ENCODE results near the gene ETS1.

DNA sequence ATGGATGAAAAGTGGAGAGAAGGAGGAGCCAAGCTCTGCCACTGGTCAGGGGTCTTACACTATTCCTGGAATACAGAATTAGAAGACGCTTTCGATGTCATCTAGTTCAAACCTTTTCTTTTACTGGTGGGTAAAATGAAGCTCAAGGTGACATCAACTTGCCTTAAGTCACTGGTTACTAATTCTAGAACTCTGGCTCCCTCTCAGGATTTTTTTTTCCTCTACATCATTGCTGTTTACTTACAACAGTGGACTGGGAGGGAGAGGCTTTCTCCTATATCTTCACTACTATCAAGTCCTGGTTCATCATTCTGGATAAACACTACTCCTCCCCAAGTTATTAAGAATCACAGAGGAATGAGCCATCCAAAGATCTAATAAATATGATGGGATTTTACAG, 82.9 kb downstream of the ETS1 start:
- TF ChIP-seq, protein P1, sequence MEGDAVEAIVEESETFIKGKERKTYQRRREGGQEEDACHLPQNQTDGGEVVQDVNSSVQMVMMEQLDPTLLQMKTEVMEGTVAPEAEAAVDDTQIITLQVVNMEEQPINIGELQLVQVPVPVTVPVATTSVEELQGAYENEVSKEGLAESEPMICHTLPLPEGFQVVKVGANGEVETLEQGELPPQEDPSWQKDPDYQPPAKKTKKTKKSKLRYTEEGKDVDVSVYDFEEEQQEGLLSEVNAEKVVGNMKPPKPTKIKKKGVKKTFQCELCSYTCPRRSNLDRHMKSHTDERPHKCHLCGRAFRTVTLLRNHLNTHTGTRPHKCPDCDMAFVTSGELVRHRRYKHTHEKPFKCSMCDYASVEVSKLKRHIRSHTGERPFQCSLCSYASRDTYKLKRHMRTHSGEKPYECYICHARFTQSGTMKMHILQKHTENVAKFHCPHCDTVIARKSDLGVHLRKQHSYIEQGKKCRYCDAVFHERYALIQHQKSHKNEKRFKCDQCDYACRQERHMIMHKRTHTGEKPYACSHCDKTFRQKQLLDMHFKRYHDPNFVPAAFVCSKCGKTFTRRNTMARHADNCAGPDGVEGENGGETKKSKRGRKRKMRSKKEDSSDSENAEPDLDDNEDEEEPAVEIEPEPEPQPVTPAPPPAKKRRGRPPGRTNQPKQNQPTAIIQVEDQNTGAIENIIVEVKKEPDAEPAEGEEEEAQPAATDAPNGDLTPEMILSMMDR (IDR thresholded peaks at IDR 0.05; ENCODE audit: low read depth, low read length) = no peak
- TF ChIP-seq EZH2phosphoT487 (IDR thresholded peaks at IDR 0.05; ENCODE audit: low read depth) = no peak
